Measurements from ENCODE around the gene PPARA.

PPARA gene

DNA sequence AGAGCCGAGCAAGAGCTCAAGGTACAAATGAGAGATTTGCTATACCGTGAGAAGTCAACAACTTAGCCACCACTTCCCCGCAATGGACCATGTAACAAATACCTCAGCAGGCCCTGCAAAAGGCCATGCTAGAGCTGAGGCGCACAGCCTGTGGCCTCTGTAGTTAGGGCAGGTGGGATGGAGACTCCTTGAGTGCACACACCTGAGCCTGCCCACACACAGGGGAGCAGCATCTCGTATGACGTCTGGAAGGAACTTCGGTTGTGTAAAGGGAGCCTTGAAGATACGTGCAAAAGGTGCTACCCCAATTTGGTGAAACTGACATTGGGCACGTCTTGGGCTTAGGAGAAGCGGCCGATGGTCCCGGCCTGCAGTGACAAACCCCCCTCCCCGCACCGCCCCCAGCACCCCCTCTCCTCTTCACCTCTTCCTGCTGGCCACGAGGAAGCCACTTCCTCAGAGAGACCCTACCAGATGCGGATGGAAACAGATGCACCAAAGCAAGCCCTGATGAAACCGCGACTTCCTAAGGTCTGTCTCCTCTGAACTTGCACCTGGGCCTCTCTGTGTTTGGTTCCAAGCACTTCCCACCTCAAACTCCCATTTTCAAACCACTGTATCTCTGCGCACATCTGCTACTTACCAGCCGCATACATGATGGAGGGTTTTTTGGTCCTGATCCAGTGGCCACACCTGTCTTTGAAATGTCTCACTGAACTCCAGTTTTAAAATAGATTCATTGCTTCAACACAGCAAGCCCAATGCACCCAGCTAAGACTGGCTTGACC, 89.1 kb downstream of the PPARA start:
- no peaks in the 10 kb centered on the region for H3K27me3 ChIP-seq (replicated peaks; ENCODE audit: control insufficient read depth, insufficient read depth, low read length)
- TF ChIP-seq, protein P1, sequence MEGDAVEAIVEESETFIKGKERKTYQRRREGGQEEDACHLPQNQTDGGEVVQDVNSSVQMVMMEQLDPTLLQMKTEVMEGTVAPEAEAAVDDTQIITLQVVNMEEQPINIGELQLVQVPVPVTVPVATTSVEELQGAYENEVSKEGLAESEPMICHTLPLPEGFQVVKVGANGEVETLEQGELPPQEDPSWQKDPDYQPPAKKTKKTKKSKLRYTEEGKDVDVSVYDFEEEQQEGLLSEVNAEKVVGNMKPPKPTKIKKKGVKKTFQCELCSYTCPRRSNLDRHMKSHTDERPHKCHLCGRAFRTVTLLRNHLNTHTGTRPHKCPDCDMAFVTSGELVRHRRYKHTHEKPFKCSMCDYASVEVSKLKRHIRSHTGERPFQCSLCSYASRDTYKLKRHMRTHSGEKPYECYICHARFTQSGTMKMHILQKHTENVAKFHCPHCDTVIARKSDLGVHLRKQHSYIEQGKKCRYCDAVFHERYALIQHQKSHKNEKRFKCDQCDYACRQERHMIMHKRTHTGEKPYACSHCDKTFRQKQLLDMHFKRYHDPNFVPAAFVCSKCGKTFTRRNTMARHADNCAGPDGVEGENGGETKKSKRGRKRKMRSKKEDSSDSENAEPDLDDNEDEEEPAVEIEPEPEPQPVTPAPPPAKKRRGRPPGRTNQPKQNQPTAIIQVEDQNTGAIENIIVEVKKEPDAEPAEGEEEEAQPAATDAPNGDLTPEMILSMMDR (IDR thresholded peaks at IDR 0.05; ENCODE audit: insufficient read depth, low read length, poor library complexity, severe bottlenecking) = no peak
- DNase-seq (ENCODE audit: extremely low read depth, insufficient read length) = no peak
- H3K36me3 ChIP-seq (ENCODE audit: control insufficient read depth, insufficient read depth, low read length) = peaks cover 3% of the 10 kb centered on the region
- no peak overlapping the region for H3K4me3 ChIP-seq (replicated peaks; ENCODE audit: low read depth, low read length)

DNA sequence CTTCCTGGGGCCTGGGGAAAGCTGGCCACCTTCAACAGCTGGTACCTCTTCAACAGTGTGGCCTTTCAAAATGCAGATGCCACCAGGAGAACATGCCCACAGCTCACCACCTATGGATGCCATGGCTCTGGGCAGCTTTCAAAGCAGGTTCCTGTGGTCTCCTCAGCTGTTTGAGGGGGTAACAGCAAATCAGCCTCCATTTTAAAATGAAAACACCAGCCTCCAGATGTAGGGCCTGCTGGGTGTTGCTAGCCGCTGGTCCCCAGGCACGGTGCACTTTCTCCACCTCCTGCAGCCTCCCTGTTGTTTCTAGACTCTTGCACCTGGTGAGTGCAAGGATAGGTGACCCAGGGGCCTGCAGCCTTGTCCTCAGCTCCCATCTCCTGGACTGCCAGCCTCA, 89.7 kb downstream of the PPARA start:
- H3K4me3 ChIP-seq (replicated peaks; ENCODE audit: low read depth, low read length) = no peak overlapping the region
- TF ChIP-seq, protein P1 (IDR thresholded peaks at IDR 0.05; ENCODE audit: insufficient read depth, low read length, poor library complexity, severe bottlenecking) = no peak
- H3K36me3 ChIP-seq (ENCODE audit: control insufficient read depth, insufficient read depth, low read length) = peaks cover 5% of the 10 kb centered on the region
- DNase-seq (ENCODE audit: extremely low read depth, insufficient read length) = no peak
- no peaks in the 10 kb centered on the region for H3K27me3 ChIP-seq (replicated peaks; ENCODE audit: control insufficient read depth, insufficient read depth, low read length)

DNA sequence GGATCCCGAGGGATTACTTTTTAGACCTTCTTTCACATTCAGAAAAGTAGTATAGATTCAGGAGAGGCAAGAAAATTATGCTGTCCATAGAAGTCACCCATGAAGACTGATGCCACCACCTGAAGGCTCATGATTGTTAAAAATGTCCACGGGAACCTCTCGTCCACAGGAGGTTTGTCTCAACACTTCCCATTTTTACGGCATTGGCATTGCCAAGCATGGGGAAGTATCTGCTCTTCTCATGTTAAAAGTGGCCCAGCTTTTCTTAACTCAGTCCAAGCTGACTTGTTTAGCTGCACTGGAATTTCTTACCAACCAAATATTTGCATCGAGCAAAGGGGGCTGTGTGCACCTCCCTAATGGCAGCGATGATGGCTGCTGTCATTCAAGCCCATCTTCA, 90.2 kb downstream of the PPARA start:
- TF ChIP-seq, protein P1 (IDR thresholded peaks at IDR 0.05; ENCODE audit: insufficient read depth, low read length, poor library complexity, severe bottlenecking) = no peak
- Histone ChIP-seq H3K27me3 (replicated peaks; ENCODE audit: control insufficient read depth, insufficient read depth, low read length) (no peaks in the 10 kb centered on the region), H3K36me3 (ENCODE audit: control insufficient read depth, insufficient read depth, low read length) (peaks cover 3% of the 10 kb centered on the region), H3K4me3 (replicated peaks; ENCODE audit: low read depth, low read length) (no peak overlapping the region)
- no peak for DNase-seq (ENCODE audit: extremely low read depth, insufficient read length)

DNA sequence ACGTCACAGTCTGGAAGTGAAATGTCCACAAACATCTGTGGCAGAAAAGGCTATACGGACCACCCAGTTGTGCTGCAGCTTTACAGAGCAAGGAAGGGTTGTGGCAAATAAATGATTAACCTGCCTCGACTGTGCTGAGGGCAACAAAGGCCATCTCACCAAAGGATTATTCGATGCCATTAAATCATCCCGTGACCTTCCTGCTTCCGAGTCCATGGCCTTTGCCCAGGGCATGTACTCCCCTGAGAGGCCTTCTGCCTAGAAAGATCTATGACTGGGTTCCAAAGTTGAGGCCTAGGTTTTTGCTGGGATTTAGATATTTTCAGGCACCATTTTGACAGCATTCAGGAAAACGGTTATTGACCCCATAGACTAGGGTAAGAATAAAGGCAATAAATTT, 90.6 kb downstream of the PPARA start:
- no peak for DNase-seq (ENCODE audit: extremely low read depth, insufficient read length)
- Histone ChIP-seq H3K4me3 (replicated peaks; ENCODE audit: low read depth, low read length) (no peak overlapping the region), H3K27me3 (replicated peaks; ENCODE audit: control insufficient read depth, insufficient read depth, low read length) (no peaks in the 10 kb centered on the region), H3K36me3 (ENCODE audit: control insufficient read depth, insufficient read depth, low read length) (peaks cover 3% of the 10 kb centered on the region)
- TF ChIP-seq, protein P1 (IDR thresholded peaks at IDR 0.05; ENCODE audit: insufficient read depth, low read length, poor library complexity, severe bottlenecking) = no peak

DNA sequence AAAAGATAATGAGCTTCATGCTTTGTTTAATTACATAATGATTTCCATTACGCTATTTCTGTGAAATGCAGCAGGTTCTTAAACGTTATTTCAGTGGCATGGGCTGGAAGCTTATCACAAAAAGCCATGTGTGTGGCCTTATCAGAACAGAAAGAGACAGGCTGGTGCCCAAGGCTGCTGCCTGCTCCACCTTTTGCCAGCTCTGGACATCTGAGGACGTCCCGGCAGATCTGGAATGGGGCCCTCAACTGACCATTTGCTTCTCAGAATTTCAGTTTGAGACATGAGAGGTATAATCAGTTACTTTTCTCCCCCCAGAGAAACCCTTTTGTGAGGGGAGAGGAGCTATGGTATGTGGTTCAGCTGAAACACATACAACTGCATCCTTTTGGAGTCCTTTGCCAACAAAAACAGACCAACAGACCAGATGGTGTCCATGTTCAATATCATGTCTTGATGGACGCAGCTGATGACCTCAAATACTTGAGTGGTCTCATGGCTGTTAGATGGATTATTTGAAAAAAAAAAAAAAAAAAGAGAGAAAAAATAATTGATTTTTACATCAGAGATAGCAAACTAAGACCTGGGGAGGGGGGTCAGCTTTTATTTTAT, 91.2 kb downstream of the PPARA start:
- TF ChIP-seq, protein P1 (IDR thresholded peaks at IDR 0.05; ENCODE audit: insufficient read depth, low read length, poor library complexity, severe bottlenecking) = no peak
- H3K4me3 ChIP-seq (replicated peaks; ENCODE audit: low read depth, low read length) = no peak overlapping the region
- H3K36me3 ChIP-seq (ENCODE audit: control insufficient read depth, insufficient read depth, low read length) = peaks cover 3% of the 10 kb centered on the region
- DNase-seq (ENCODE audit: extremely low read depth, insufficient read length) = no peak
- H3K27me3 ChIP-seq (replicated peaks; ENCODE audit: control insufficient read depth, insufficient read depth, low read length) = no peaks in the 10 kb centered on the region
